SW 1271 (cell line): Measurements from ENCODE around the gene CDC14B.

Source experiments
- DNase-seq, 2 experiments: peaks; one replicate each; lab custom pipeline; 2025; lab: John Stamatoyannopoulos, UW

CDC14B gene

GRCh38 chr9:96502539-96503373, 116.9 kb downstream of the CDC14B start:
- no peak for DNase-seq

- no peak for DNase-seq
These were observed 117.8 kb downstream of the CDC14B start for GRCh38 chr9:96501633-96502538.

- DNase-seq, result no peak
These were observed 118.7 kb downstream of the CDC14B start for GRCh38 chr9:96500696-96501632.

- no peak for DNase-seq
These were observed 120.4 kb downstream of the CDC14B start for GRCh38 chr9:96499257-96499656.

GRCh38 chr9:96498796-96499195, 120.8 kb downstream of the CDC14B start:
- DNase-seq, result no peak

GRCh38 chr9:96497117-96497399, 122.6 kb downstream of the CDC14B start:
- no peak for DNase-seq

- no peak for DNase-seq
These were observed 123.1 kb downstream of the CDC14B start for GRCh38 chr9:96496368-96497116.

GRCh38 chr9:96495341-96495740, 124.3 kb downstream of the CDC14B start:
- no peak for DNase-seq

- no peak for DNase-seq
These were observed 125.3 kb downstream of the CDC14B start for GRCh38 chr9:96494215-96494800.

- DNase-seq, result no peak
These were observed 125.9 kb downstream of the CDC14B start for GRCh38 chr9:96493757-96494156.

- no peak for DNase-seq
These were observed 126.6 kb downstream of the CDC14B start for GRCh38 chr9:96492993-96493531.

- DNase-seq, result no peak
These were observed 127.6 kb downstream of the CDC14B start for GRCh38 chr9:96491880-96492525.

GRCh38 chr9:96491079-96491879, 128.4 kb downstream of the CDC14B start:
- no peak for DNase-seq

GRCh38 chr9:96490534-96491078, 129.0 kb downstream of the CDC14B start:
- DNase-seq, result no peak

GRCh38 chr9:96489482-96489979, 130.1 kb downstream of the CDC14B start:
- no peak for DNase-seq

- no peak for DNase-seq
These were observed 131.7 kb downstream of the CDC14B start for GRCh38 chr9:96487949-96488348.

- DNase-seq, result no peak
These were observed 132.6 kb downstream of the CDC14B start for GRCh38 chr9:96487029-96487396.

- no peak for DNase-seq
These were observed 133.1 kb downstream of the CDC14B start for GRCh38 chr9:96486386-96487028.
